Activated naive CD8-positive, alpha-beta T cell treated with anti-CD3 and anti-CD28 coated beads for 36 hours (primary cell): ENCODE data around the gene ADM2. TPM values are rescaled to one million over a fixed set of nuclear protein-coding genes. Genes with fewer than 3 reads are reported as not detected.

Experiments used
- DNase-seq: peaks from one replicate; pipeline ENCODE4 v3.0.0; 2021
- H3K27ac Mint-ChIP-seq: one replicate; pipeline ENCODE4 v1.8.0; 2022; ENCODE audit warnings: mild to moderate bottlenecking, moderate library complexity, mixed read lengths
- H3K27me3 Mint-ChIP-seq: one replicate; pipeline ENCODE4 v1.8.0; 2022; ENCODE audit warnings: mild to moderate bottlenecking, mixed read lengths
- H3K36me3 Mint-ChIP-seq: one replicate; pipeline ENCODE4 v1.8.0; 2021; ENCODE audit warnings: mild to moderate bottlenecking, mixed read lengths
- H3K4me1 Mint-ChIP-seq: one replicate; pipeline ENCODE4 v1.8.0; 2021; ENCODE audit warnings: mixed read lengths
- H3K4me3 Mint-ChIP-seq: one replicate; pipeline ENCODE4 v1.8.0; 2022; ENCODE audit warnings: mild to moderate bottlenecking, moderate library complexity, mixed read lengths
- H3K9me3 Mint-ChIP-seq: one replicate; pipeline ENCODE4 v1.8.0; 2022; ENCODE audit warnings: mixed read lengths
- total RNA-seq, 2 experiments: library from RNA; stranded (reverse); gene quantifications; one replicate each; pipeline ENCODE4 v1.2.3, GENCODE V29; 2021

Gene ADM2
- total RNA-seq, 2 experiments from 2014 or later, result 6.7 to 7.5 TPM

DNA sequence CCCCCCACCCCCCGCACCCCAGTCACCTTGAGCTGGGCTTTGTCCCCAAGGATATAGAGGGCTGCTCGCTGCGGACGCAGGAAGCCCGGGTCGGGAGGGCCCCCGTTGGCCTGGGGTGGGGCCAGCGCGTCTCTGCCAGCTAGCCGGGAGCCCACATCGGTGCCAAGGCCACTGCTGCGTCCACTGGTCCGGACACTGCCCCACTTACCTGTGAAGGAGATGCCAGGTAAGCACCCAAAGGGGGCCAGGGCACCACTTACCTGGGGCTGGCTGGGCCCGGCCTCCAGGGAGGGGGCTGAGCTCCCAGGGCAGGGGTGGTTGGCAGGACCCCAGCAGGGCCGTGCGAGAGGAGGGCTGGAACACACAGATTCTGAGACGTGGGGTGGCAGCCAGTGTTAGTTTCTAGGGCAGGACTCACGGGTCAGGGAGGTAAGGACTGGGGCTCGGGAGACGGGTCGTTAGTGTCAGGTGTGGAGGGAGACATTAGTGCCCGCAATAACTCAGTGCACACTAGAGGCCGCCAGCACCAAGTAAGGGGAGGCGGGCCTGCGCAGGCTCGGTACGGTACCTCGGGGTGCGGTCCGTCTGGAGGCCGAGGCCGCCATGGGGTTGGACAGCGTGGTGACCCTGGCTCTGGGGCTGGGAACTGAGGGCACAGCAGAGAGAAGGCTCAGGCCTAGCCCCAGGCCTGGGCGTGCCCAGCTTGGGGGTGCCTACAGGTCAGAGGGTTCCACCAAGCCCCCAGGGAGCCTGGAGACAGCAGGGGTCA, 24.7 kb upstream of the ADM2 start:
- Mint-ChIP-seq H3K4me3 (no peak overlapping the region), H3K27me3 (no peaks in the 10 kb centered on the region), H3K27ac (peak overlapping the region; percentile 25), H3K36me3 (peaks cover 21% of the 10 kb centered on the region), H3K9me3 (no peaks in the 10 kb centered on the region), H3K4me1 (peaks cover 15% of the 10 kb centered on the region)
- no peak for DNase-seq

DNA sequence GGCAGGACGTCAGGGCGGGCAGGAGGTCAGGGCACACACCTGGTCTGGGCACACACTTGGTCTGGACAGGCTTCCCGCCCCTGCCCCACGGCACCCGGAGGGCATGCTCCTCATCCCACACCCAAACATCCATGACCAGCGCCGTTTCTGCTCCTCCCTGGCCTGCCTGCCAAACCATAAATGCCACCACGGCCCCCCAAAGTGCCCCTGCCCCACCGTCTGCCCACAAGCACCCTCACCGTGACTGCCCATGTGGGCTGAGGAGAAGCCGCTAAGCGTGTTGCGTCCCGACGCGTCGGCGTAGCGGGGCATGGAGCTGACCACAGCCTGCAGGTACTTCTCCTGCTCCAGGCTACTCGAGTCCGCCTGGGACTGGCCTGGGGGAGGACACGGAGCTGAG, 22.3 kb upstream of the ADM2 start:
- H3K27ac Mint-ChIP-seq, result no peak overlapping the region
- H3K4me1 Mint-ChIP-seq, result peaks cover 3% of the 10 kb centered on the region
- peaks cover 14% of the 10 kb centered on the region for H3K36me3 Mint-ChIP-seq
- no peaks in the 10 kb centered on the region for H3K9me3 Mint-ChIP-seq
- H3K27me3 Mint-ChIP-seq, result no peaks in the 10 kb centered on the region
- DNase-seq, result no peak
- no peak overlapping the region for H3K4me3 Mint-ChIP-seq

- DNase-seq, result no peak
- H3K4me1 Mint-ChIP-seq, result no peaks in the 10 kb centered on the region
- no peaks in the 10 kb centered on the region for H3K9me3 Mint-ChIP-seq
- H3K36me3 Mint-ChIP-seq, result peaks cover 13% of the 10 kb centered on the region
- H3K4me3 Mint-ChIP-seq, result no peak overlapping the region
- H3K27me3 Mint-ChIP-seq, result no peaks in the 10 kb centered on the region
- H3K27ac Mint-ChIP-seq, result no peak overlapping the region
Measured at GRCh38 chr22:50459496-50460140, 21.7 kb upstream of the ADM2 start.

DNA sequence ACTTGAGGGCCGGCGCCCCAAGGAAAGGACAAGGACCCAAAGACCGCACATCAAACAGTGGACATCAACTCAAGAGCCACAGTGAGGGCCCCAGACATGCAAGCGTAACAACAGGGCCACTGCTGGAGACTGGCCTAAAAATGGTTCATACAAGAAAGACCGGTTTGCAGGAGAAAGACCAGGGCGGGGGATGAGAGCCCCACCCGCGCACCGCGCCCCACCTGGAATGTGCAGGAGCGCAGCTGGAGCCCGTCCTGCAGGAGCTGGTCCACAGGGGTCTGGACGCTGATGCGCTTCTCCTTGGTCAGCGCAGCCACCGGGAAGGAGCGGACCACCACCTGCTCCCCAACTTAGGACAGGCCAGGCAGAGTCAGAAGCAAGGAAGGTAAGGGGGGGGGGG, 20.4 kb upstream of the ADM2 start:
- peaks cover under 1% of the 10 kb centered on the region for H3K4me1 Mint-ChIP-seq
- H3K27ac Mint-ChIP-seq, result no peak overlapping the region
- peaks cover 14% of the 10 kb centered on the region for H3K36me3 Mint-ChIP-seq
- H3K9me3 Mint-ChIP-seq, result no peaks in the 10 kb centered on the region
- no peaks in the 10 kb centered on the region for H3K27me3 Mint-ChIP-seq
- DNase-seq, result no peak
- H3K4me3 Mint-ChIP-seq, result no peak overlapping the region

DNA sequence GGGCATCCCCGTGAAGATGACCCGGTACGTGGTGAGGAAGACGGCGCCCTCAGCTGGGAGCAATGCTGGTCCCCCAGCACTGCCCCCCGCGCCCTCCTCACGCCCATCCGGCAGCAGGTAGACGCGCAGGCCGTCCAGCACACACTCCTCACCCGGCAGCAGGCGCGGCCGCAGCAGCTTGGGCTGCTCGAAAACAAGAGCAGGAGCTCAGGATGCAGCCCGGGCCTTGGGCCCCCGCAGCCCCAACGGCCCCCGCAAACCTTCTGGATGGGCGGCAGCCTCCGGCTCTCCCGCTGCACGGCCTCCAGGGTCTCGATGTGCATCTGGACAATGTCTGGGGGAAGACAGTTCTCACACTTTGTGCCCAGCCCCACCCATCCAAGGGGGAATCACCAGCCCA, 19.8 kb upstream of the ADM2 start:
- Mint-ChIP-seq H3K4me1 (peaks cover 6% of the 10 kb centered on the region), H3K27ac (no peak overlapping the region), H3K27me3 (no peaks in the 10 kb centered on the region), H3K36me3 (peaks cover 18% of the 10 kb centered on the region), H3K4me3 (no peak overlapping the region), H3K9me3 (no peaks in the 10 kb centered on the region)
- no peak for DNase-seq

GRCh38 chr22:50461979-50462540, 19.3 kb upstream of the ADM2 start:
- no peaks in the 10 kb centered on the region for H3K27me3 Mint-ChIP-seq
- no peak overlapping the region for H3K4me3 Mint-ChIP-seq
- H3K36me3 Mint-ChIP-seq, result peaks cover 19% of the 10 kb centered on the region
- no peak for DNase-seq
- H3K4me1 Mint-ChIP-seq, result peaks cover 11% of the 10 kb centered on the region
- no peak overlapping the region for H3K27ac Mint-ChIP-seq
- H3K9me3 Mint-ChIP-seq, result no peaks in the 10 kb centered on the region

GRCh38 chr22:50463188-50463900, 18.0 kb upstream of the ADM2 start:
- Mint-ChIP-seq H3K9me3 (no peaks in the 10 kb centered on the region), H3K4me3 (no peak overlapping the region), H3K4me1 (peaks cover 21% of the 10 kb centered on the region), H3K27me3 (no peaks in the 10 kb centered on the region), H3K36me3 (peaks cover 19% of the 10 kb centered on the region), H3K27ac (no peak overlapping the region)
- DNase-seq, result no peak

DNA sequence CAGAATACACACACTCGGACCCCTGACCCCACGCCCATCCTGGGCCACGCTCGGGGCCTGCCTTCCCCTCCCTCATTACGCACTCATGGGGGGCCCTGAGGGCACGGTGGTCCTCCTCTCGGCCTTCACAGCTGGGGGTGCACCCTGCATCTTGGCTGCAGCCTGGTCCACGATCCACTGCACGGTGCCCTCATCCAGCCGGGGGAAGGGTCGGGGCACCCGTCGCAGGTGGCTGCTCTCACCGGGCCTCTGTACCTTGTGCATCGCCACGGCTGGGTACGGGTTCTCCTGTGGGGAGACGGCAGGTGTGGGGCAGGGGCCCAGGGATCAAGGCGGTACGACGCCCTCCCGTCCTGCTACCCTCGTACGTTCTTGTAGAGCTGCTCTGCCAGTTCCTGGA, 16.9 kb upstream of the ADM2 start:
- H3K4me3 Mint-ChIP-seq, result no peak overlapping the region
- no peak for DNase-seq
- peaks cover 19% of the 10 kb centered on the region for H3K36me3 Mint-ChIP-seq
- H3K27me3 Mint-ChIP-seq, result no peaks in the 10 kb centered on the region
- H3K9me3 Mint-ChIP-seq, result no peaks in the 10 kb centered on the region
- no peak overlapping the region for H3K27ac Mint-ChIP-seq
- H3K4me1 Mint-ChIP-seq, result peaks cover 32% of the 10 kb centered on the region

GRCh38 chr22:50465066-50465930, 16.0 kb upstream of the ADM2 start:
- DNase-seq, result no peak
- no peaks in the 10 kb centered on the region for H3K27me3 Mint-ChIP-seq
- H3K4me3 Mint-ChIP-seq, result no peak overlapping the region
- H3K9me3 Mint-ChIP-seq, result no peaks in the 10 kb centered on the region
- H3K36me3 Mint-ChIP-seq, result peaks cover 17% of the 10 kb centered on the region
- H3K4me1 Mint-ChIP-seq, result peaks cover 38% of the 10 kb centered on the region
- H3K27ac Mint-ChIP-seq, result no peak overlapping the region

DNA sequence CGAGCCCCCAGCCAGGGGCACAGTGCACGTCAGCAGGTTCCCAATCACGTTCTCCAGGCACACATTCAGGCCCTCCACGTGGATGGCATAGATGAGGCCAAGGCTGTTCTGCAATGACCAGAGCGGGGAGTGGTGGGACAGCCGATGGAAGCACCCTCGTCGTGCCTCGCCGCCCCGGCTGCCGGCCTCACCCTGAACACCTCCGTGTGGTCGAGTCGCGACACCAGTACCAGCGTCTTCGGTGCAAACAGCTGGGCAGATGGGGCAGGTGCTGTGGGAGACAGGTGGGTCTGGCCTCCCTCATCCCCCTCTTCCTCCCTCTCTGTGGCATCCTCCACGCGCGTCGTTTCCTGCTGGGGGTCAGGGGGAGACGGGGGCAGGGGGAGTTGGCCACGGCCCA, 14.0 kb upstream of the ADM2 start:
- no peak overlapping the region for H3K4me3 Mint-ChIP-seq

DNA sequence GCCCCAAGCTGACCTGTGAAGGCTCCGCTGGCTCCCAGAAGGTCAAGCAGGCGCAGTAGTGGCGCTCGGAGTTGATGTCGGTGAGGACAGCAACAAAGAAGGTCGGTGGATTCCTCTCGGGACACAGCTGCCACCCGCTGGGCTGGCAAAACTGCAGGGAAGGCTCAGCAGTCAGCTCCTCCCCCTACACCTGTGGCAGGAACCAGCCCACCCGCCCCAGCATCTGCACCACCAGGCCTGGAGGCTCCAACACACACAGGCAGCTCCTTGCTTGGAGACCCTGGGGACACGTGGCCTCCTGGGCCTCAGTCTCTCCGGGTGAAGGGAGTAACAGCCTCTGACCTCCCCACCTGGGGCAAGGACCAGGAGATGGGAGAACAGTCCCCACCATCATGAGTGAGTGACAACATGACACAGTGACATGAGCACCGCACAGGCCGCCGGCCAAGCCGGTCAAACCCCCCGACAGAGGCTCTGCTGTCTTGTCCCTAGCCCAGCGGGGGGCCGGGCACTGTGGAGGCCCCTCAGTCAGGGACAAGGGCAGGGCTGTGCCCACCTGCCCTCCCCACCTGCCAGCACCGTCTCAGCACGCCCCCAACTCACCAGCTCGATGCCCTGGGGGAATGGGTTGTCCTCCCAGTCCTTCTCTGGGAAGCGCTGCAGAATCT, 13.4 kb upstream of the ADM2 start:
- Mint-ChIP-seq H3K27me3 (no peaks in the 10 kb centered on the region), H3K36me3 (peaks cover 12% of the 10 kb centered on the region), H3K27ac (peak overlapping the region; percentile 91), H3K9me3 (no peaks in the 10 kb centered on the region), H3K4me3 (peak overlapping the region; percentile 14), H3K4me1 (peaks cover 65% of the 10 kb centered on the region)
- no peak for DNase-seq

More for the DNA sequence above, 14.0 kb upstream of the ADM2 start:
- no peak overlapping the region for H3K27ac Mint-ChIP-seq
- peaks cover 12% of the 10 kb centered on the region for H3K36me3 Mint-ChIP-seq
- no peaks in the 10 kb centered on the region for H3K9me3 Mint-ChIP-seq
- peaks cover 59% of the 10 kb centered on the region for H3K4me1 Mint-ChIP-seq
- H3K27me3 Mint-ChIP-seq, result no peaks in the 10 kb centered on the region
- DNase-seq, result no peak

- Mint-ChIP-seq H3K4me1 (peaks cover 72% of the 10 kb centered on the region), H3K4me3 (peak overlapping the region; percentile 71)
Measured at GRCh38 chr22:50468626-50469025, 12.7 kb upstream of the ADM2 start.

DNA sequence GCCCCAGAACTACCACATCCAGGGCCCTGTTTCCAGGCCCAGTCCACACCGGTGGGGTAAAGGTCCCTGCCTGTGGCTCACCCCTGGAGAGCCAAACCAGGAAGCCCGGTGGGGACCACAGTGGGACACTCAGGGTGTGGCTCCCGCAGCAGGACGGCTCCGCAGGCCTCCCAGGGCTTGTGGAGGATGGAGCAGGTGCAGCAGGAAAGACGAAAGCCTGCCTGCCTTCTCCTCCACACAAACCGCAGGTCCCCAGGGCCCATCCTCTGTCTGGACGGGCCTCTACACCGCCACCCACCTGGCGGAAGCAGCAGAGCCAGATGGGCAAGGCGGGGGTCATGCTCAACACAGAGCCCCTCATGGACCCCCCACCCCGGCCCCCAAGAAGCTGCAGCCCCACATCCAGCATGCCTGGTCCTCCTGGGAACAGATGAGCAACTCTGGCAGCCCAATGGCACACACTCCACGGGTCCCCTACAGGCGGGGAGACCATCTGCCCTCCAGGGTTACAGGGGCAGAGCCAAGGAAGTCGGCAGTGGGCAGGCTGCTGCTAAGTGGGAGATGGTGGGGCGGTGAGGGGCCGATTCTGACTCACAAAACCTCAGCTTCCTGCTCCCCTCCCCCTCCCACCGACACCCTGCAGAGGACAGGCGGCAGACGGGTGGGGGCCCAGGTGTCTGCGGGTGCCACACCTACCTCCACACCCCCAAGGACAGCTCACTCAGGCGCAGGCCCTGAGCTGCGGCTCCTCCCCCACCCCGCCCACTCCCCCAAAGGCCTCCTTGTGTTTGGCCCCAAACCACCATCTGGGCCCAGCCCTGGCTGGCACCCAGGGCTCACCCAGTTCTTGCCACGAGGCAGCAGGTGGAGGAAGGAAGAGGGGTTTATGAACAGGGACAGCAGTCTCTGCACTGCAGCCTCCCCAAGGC, 11.7 kb upstream of the ADM2 start:
- Mint-ChIP-seq H3K4me1 (peaks cover 75% of the 10 kb centered on the region), H3K27ac (peak overlapping the region; percentile 91), H3K36me3 (peaks cover 9% of the 10 kb centered on the region), H3K27me3 (no peaks in the 10 kb centered on the region), H3K9me3 (no peaks in the 10 kb centered on the region), H3K4me3 (peak overlapping the region; percentile 71)
- DNase-seq, result peak; percentile 97

More at GRCh38 chr22:50468626-50469025, 12.7 kb upstream of the ADM2 start:
- no peaks in the 10 kb centered on the region for H3K27me3 Mint-ChIP-seq
- H3K27ac Mint-ChIP-seq, result peak overlapping the region; percentile 91
- H3K36me3 Mint-ChIP-seq, result peaks cover 9% of the 10 kb centered on the region
- H3K9me3 Mint-ChIP-seq, result no peaks in the 10 kb centered on the region
- DNase-seq, result no peak
